GM18907 (cell line): Measurements from ENCODE around the gene KRT12.

Source experiments
- ATAC-seq: cut with Tn5 transposase; IDR thresholded peaks from one replicate; pipeline ENCODE4 v1.9.1; 2021; ENCODE audit warnings: mild to moderate bottlenecking, moderate library complexity; ENCODE audit not compliant: unreplicated experiment

KRT12 gene

GRCh38 chr17:40866838-40867237 is at the start of gene KRT12:
KRT12 (minus strand) TSS chr17:40867223; CDS start chr17:40867186, 37 bp downstream.
- no peak for ATAC-seq

- no peak for ATAC-seq
These were observed 49.3 kb upstream of the KRT12 start for GRCh38 chr17:40916366-40916765.

- ATAC-seq: no peak
These were observed 48.8 kb upstream of the KRT12 start for GRCh38 chr17:40915721-40916256.

- ATAC-seq: no peak
These were observed 48.2 kb upstream of the KRT12 start for GRCh38 chr17:40915199-40915661.

GRCh38 chr17:40914075-40914855 is 47.2 kb upstream of the KRT12 start:
- ATAC-seq: no peak

- no peak for ATAC-seq
These were observed 45.6 kb upstream of the KRT12 start for GRCh38 chr17:40912486-40913210.

- no peak for ATAC-seq
These were observed 43.4 kb upstream of the KRT12 start for GRCh38 chr17:40910441-40910841.

- no peak for ATAC-seq
These were observed 42.7 kb upstream of the KRT12 start for GRCh38 chr17:40909755-40910154.

GRCh38 chr17:40909351-40909750 is 42.3 kb upstream of the KRT12 start:
- no peak for ATAC-seq

- ATAC-seq: no peak
These were observed 39.6 kb upstream of the KRT12 start for GRCh38 chr17:40906613-40907012.

- ATAC-seq: no peak
These were observed 38.3 kb upstream of the KRT12 start for GRCh38 chr17:40905370-40905769.

GRCh38 chr17:40903129-40903847 is 36.3 kb upstream of the KRT12 start:
- ATAC-seq: no peak

GRCh38 chr17:40902498-40902897 is 35.5 kb upstream of the KRT12 start:
- no peak for ATAC-seq

GRCh38 chr17:40901981-40902474 is 35.0 kb upstream of the KRT12 start:
- no peak for ATAC-seq

GRCh38 chr17:40900809-40901356 is 33.9 kb upstream of the KRT12 start:
- ATAC-seq: no peak

- ATAC-seq: no peak
These were observed 30.0 kb upstream of the KRT12 start for GRCh38 chr17:40896916-40897455.

- no peak for ATAC-seq
These were observed 28.2 kb upstream of the KRT12 start for GRCh38 chr17:40895106-40895730.

GRCh38 chr17:40888196-40888720 is 21.2 kb upstream of the KRT12 start:
- no peak for ATAC-seq

GRCh38 chr17:40886090-40886489 is 19.1 kb upstream of the KRT12 start:
- no peak for ATAC-seq
